Neural crest cell (in vitro differentiated cells): ENCODE results near the gene RAC2. TPM values are rescaled to one million over a fixed set of nuclear protein-coding genes. Genes with fewer than 3 reads are reported as not detected.

Source experiments
- DNase-seq: peaks from one replicate; pipeline ENCODE4 v3.0.0; 2021; ENCODE audit warnings: low read depth, mixed read lengths, low spot score
- H3K27ac Mint-ChIP-seq: one replicate; pipeline ENCODE4 v1.8.0; 2021; ENCODE audit warnings: mild to moderate bottlenecking, mixed read lengths; ENCODE audit not compliant: unreplicated experiment
- H3K27me3 Mint-ChIP-seq: 2 replicates; pipeline ENCODE4 v1.8.0; 2021; ENCODE audit warnings: low read depth, mild to moderate bottlenecking, mixed read lengths
- H3K36me3 Mint-ChIP-seq: 2 replicates; pipeline ENCODE4 v1.8.0; 2021; ENCODE audit warnings: low read depth, mild to moderate bottlenecking, mixed read lengths
- H3K4me1 Mint-ChIP-seq: 2 replicates; pipeline ENCODE4 v1.8.0; 2021; ENCODE audit warnings: mixed read lengths
- H3K4me3 Mint-ChIP-seq: one replicate; pipeline ENCODE4 v1.8.0; 2021; ENCODE audit warnings: mild to moderate bottlenecking, mixed read lengths
- H3K9me3 Mint-ChIP-seq: 2 replicates; pipeline ENCODE4 v1.8.0; 2021; ENCODE audit warnings: mixed read lengths
- CTCF ChIP-seq: fragments of 200-600 bp; sonication (generic); conservative IDR thresholded peaks from 2 replicates; pipeline ENCODE4 v1.5.0; 2021; ENCODE audit warnings: antibody characterized with exemption, mild to moderate bottlenecking
- long read RNA-seq: library from polyadenylated mRNA; unstranded; transcript quantifications from one replicate; pipeline ENCODE4 v2.0.0, GENCODE V29; 2020
- total RNA-seq: library from RNA; stranded (reverse); gene quantifications from 2 replicates; pipeline ENCODE4 v1.2.1, GENCODE V29; 2021

Gene RAC2
- total RNA-seq, result 0.21 TPM in 1 of 2 replicates, not detected in the other
- long read RNA-seq, result 0 reads

DNA sequence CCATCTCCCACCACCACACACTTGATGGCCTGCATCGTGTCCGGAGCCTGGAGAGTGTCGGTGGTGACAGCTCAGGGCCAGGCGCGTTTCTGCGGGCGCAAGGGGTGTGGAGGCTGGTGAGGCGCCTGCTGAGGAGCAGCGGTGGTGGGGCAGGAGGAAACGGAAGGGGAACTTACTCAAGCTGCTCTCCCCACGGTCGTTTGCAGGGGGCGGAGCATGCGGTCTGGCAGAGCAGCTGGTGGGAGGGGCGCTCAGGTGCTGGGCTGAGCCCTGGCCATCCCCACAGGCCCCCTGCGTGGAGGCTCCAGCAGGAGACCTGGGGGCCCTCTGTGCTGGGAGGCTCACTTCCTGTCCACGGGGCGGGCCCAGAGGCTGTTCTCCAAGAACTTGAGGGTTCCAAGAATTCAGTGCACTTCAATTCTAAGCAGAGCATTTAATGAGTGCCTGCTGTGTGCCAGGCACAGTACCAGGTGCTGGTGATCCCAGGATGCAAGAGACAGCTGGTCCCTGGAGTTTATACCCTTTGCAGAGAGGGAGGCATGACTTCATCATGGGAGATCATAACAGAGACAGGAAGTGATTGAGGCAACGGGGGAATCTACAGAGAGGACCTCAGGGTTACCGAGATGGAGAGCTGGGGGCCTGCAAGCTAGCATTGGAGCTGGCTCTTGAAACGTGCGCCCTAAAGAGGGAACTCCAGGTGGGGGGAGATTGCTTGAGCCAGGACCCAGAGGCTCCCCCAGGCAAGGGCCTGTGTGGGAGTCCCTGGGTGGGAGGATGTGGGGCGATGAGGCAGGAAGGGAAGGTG, at the start of gene RAC2:
TSS of gene RAC2 (minus strand) at position 156 of the 808 bp plus-strand sequence. CDS start at position 35, 121 bp downstream.
- H3K4me1 Mint-ChIP-seq, result peaks cover 6% of the 10 kb centered on the region
- DNase-seq, result no peak
- no peaks in the 10 kb centered on the region for H3K27me3 Mint-ChIP-seq
- no peaks in the 10 kb centered on the region for H3K9me3 Mint-ChIP-seq
- H3K36me3 Mint-ChIP-seq, result no peaks in the 10 kb centered on the region
- no peak within 1 kb of the TSS for H3K4me3 Mint-ChIP-seq
- no peak for TF ChIP-seq CTCF
- H3K27ac Mint-ChIP-seq, result no peak within 1 kb of the TSS

- Mint-ChIP-seq H3K9me3 (peaks cover 3% of the 10 kb centered on the region), H3K27ac (no peak overlapping the region), H3K4me3 (no peak overlapping the region), H3K36me3 (no peaks in the 10 kb centered on the region), H3K27me3 (peaks cover 7% of the 10 kb centered on the region), H3K4me1 (no peaks in the 10 kb centered on the region)
- DNase-seq, result no peak
- TF ChIP-seq CTCF, result no peak
Observed at GRCh38 chr22:37293172-37293571, 49.1 kb upstream of the RAC2 start.

GRCh38 chr22:37292641-37293040, 48.6 kb upstream of the RAC2 start:
- Mint-ChIP-seq H3K27ac (no peak overlapping the region), H3K4me3 (no peak overlapping the region), H3K36me3 (no peaks in the 10 kb centered on the region), H3K4me1 (no peaks in the 10 kb centered on the region), H3K9me3 (peaks cover 3% of the 10 kb centered on the region), H3K27me3 (peaks cover 7% of the 10 kb centered on the region)
- TF ChIP-seq CTCF, result no peak
- DNase-seq, result no peak

DNA sequence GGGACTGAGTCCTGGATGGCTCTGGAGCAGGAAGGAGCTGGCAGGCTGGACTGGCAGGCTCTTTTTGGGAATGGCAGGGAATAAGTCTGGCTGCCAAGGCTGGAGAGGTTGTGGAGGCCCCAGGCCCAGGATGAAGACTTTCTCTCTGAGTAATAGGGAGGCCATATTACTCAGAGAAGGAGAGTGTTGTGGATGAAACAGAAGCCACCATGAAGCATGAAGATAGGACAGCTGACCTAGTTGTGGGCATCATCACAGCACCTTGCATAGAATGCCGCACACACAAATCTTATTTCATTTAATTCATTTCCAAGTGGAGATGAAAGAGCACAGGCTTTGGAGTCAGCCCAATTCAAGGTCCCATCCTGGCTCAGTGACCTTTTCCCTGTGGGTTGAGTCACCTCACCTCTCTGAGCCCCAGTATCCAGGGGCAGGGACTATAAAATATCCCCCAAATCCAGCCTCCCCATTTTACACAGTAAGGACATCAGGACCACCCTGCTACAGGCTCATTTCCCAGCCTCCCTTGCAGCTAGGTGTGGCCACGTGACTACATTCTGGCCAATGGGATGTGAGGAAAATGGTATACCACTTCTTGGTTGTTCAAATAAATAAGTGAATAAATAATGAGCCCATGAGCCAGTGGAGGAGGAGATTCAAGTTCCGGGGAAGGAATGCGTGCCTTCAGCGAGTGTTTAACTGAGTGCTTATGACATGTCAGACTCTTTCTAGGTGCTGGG, 47.7 kb upstream of the RAC2 start:
- Mint-ChIP-seq H3K36me3 (no peaks in the 10 kb centered on the region), H3K9me3 (peaks cover 3% of the 10 kb centered on the region), H3K27me3 (peaks cover 12% of the 10 kb centered on the region), H3K27ac (no peak overlapping the region), H3K4me1 (no peaks in the 10 kb centered on the region), H3K4me3 (no peak overlapping the region)
- DNase-seq, result no peak
- no peak for TF ChIP-seq CTCF

DNA sequence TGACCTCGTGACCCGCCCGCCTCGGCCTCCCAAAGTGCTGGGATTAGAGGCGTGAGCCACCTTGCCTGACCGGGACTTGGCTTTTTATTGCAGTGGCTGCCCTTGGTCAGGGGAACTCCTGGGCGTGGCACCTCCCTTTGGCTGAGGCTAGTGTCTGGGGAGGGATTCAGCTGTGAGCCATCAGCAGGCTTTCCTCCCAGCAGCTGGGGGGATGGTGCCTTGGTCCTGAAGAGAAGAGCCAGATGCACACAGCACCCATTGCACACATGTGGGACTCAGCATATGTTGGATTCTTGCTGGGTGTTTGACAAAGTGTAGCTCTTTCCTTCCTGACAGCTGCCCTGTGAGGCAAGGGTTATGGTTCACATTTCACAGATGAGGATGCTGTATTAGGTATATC, 46.7 kb upstream of the RAC2 start:
- DNase-seq, result no peak
- H3K27me3 Mint-ChIP-seq, result peaks cover 19% of the 10 kb centered on the region
- no peak overlapping the region for H3K27ac Mint-ChIP-seq
- H3K4me3 Mint-ChIP-seq, result no peak overlapping the region
- no peaks in the 10 kb centered on the region for H3K36me3 Mint-ChIP-seq
- H3K4me1 Mint-ChIP-seq, result no peaks in the 10 kb centered on the region
- H3K9me3 Mint-ChIP-seq, result peaks cover 3% of the 10 kb centered on the region
- no peak for TF ChIP-seq CTCF
